Measurements from ENCODE around the gene RTN4R.

DNA sequence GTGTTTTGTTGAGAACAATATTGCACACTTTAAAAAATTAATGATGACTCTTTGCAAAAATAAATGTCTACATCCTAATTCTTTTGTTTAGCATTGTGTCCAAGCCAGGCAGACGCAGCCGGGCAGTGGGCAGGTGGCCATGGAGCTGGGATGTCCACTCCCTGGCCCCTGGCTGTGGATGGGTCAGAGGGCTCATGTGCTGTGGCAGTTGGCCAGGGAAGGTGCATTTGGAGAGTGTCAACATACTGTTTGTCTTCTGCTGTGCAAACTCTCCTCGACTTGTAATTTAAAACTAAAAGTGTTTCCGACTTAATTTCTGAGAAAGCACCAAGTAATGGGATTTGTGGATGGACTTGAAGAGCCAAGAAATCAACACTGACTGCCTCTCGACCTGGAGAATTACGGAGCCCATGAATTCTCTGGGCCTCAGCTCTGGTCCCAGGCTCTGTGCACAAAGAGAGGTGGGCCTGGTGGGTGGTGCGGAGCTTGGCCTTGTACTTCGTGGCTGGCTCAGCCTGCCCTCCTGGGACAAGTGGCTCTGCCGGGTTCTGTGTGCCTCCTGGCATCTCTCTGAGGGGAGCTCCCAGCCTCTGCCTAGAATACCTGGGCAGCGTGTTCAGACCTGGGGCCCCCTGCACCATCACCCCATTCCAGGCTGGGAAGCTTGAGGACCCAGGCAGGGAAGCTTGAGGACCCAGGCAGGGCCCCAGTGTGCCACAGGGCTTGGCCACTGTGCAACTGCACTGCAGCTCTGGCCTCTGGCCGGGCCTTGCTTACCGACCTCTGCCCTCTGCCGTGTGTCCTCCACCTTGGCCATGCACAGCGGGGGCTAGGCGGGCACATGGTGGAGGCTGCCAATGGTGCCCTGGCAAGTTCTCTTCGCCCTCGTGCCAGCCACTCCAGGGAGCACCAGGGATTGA is 46.4 kb downstream of the RTN4R start:
- TF ChIP-seq, protein P1, sequence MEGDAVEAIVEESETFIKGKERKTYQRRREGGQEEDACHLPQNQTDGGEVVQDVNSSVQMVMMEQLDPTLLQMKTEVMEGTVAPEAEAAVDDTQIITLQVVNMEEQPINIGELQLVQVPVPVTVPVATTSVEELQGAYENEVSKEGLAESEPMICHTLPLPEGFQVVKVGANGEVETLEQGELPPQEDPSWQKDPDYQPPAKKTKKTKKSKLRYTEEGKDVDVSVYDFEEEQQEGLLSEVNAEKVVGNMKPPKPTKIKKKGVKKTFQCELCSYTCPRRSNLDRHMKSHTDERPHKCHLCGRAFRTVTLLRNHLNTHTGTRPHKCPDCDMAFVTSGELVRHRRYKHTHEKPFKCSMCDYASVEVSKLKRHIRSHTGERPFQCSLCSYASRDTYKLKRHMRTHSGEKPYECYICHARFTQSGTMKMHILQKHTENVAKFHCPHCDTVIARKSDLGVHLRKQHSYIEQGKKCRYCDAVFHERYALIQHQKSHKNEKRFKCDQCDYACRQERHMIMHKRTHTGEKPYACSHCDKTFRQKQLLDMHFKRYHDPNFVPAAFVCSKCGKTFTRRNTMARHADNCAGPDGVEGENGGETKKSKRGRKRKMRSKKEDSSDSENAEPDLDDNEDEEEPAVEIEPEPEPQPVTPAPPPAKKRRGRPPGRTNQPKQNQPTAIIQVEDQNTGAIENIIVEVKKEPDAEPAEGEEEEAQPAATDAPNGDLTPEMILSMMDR (IDR thresholded peaks at IDR 0.05), result no peak
- TF ChIP-seq POLR2A (IDR thresholded peaks at IDR 0.05), result no peak

Measured in lower leg skin (tissue), 3 donors.